Posterior cingulate gyrus (tissue), 11 donors: Measurements from ENCODE around the gene TMEM11.

Experiments used
- DNase-seq, 10 donors: peaks; one replicate each; pipeline versions ENCODE4 v3.0.0 to v3.0.0-alpha.2; 2020 to 2021; ENCODE audit warnings: mixed read lengths in 3 of 10
- intact Hi-C: fragments of 100-400 bp; cut with DNase I; formaldehyde crosslinking; loops from one replicate; pipeline ENCODE4 v1.15.1; 2023

Gene TMEM11

GRCh38 chr17:21214777-21215541 lies 998 bp upstream of the TMEM11 start:
- intact Hi-C loops, result loop anchor here (1.0 to 10.0 kb wide), 3 partner anchors 38 to 170 kb away; partner anchors contain the start of genes DHRS7B, NATD1 and USP22
- peak in 4 of 10 donors; percentile 14 to 78 (median 49) for DNase-seq

GRCh38 chr17:21213638-21214014 lies 335 bp downstream of the TMEM11 start:
- intact Hi-C loops, result loop anchor here (1.0 to 10.0 kb wide), 3 partner anchors 40 to 169 kb away; partner anchors contain the start of genes DHRS7B, NATD1 and USP22
- peak in 3 of 10 donors; percentile 29 to 87 (median 86) for DNase-seq

GRCh38 chr17:21212826-21213637 lies 929 bp downstream of the TMEM11 start:
- intact Hi-C loops, result loop anchor here (5.0 to 10.0 kb wide), 2 partner anchors 86 to 168 kb away; partner anchors contain the start of genes DHRS7B and USP22
- peak in 1 of 10 donors; percentile 2 for DNase-seq

GRCh38 chr17:21211825-21212479 lies 2.0 kb downstream of the TMEM11 start:
- intact Hi-C loops, result loop anchor here (5.0 to 10.0 kb wide), 2 partner anchors 85 to 167 kb away; partner anchors contain the start of genes DHRS7B and USP22
- DNase-seq, result peak in 1 of 10 donors; percentile 43

DNA sequence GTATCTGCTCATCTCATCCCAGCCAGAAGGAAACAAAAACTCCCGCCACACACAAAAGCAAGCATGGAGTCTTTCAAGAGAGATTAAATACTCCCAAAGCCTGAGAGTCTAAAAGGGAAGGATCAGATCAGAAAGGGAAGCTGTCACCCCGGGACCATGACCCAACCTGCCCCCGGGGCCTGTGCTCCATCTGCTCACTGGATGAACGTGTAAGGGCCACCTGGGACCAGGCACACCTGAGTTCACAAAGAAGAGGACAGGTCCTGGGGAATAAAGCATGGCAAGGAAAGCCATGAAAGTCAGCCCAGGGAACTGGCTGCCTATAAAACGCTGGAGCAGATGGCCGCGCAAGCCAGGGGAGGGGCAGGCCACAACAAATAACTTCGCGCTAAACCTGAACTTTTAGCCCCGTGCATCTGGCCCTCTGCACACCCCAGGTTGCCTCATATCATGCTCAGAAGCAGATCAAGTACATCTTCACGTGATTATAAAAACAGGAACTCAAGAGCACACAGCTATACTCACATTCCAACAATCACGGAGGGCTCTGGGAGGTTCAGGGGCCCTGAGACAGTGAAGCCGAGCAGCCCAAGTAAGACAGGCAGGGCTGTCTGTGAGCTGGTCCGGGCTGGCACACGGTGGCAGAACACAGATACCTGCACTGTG lies 3.4 kb downstream of the TMEM11 start:
- DNase-seq, result peak in 3 of 10 donors; percentile 28 to 44 (median 39)
- intact Hi-C loops, result loop anchor here (5.0 to 10.0 kb wide), 2 partner anchors 83 to 166 kb away; partner anchors contain the start of genes DHRS7B and USP22

DNA sequence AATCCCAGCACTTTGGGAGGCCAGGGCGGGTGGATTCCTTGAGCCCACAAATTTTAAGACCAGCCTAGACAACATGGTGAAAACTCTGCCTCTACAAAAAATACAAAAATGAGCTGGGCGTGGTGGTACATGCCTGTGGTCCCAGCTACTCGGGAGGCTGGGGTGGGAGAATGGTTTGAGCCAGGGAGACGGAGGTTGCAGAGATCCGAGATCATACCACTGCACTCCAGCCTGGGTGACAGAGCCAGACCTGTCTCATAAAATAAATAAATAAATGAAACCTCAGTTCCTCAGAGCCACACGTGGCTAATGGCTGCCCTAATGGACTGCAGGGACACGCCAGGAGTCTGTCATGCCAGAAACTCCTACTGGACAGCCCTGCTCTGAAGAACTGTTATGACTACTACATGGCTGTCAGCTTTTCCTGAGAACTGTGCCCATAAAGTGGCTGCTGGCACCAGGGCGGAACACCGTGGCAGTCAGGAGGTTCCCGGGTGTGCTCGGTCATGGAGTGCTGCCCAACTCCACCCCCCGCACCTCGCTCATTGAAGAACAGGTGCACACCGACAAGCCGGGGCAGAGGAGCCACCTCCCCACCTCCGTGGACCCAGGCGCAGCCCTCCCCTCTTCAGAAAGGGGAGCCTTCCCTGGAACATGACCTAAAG lies 4.3 kb downstream of the TMEM11 start:
- peak in 2 of 10 donors; percentile 32 to 66 for DNase-seq
- intact Hi-C loops, result loop anchor here (5.0 to 10.0 kb wide), 2 partner anchors 82 to 165 kb away; partner anchors contain the start of genes DHRS7B and USP22

- intact Hi-C loops, result no loop called here
- peak in 1 of 10 donors; percentile 23 for DNase-seq
Measured at GRCh38 chr17:21208352-21208751, 5.6 kb downstream of the TMEM11 start.

- DNase-seq, result no peak
- intact Hi-C loops, result no loop called here
Measured at GRCh38 chr17:21204935-21205334, 9.0 kb downstream of the TMEM11 start.

DNA sequence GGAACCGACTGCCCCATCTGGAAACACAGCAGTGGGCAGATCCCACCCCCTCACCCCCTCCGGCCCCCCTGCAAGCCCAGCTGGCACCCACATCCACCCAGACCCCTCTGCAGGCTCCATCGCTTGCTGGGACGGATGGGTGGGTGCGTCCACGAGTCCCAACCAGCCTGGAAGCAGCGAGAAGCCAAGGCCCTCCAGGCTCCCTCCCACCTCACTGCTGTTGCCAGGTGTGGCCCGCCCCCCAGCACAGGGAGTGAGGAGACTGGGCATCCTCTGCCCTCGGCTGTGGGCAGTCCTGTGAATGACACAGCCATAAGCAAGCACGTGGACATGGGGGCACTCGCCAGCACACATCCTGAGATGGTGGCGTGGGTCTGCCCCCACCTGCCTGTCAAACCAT lies 11.4 kb downstream of the TMEM11 start:
- intact Hi-C loops, result no loop called here
- no peak for DNase-seq

DNA sequence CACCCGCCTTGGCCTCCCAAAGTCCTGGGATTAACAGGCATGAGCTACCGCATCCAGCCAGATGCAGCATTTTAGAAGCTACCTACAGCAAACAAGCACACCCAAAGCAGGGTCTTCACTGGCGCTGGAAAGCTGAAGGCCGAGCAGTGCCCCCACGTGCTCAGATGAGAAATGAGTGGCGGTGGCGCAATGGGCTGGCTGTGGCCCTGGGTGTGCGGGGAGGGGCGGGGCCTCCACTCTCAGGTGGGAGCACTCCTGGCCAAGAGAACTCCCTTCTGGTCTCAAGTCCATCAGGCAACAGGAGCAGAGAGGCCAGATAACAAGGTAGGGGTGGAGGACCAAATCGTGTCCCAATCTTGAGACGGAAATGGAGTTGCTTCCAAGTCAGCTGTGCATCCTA lies 12.1 kb downstream of the TMEM11 start:
- DNase-seq, result no peak
- intact Hi-C loops, result no loop called here

GRCh38 chr17:21201298-21201595 lies 12.7 kb downstream of the TMEM11 start:
- intact Hi-C loops, result no loop called here
- no peak for DNase-seq

- intact Hi-C loops, result no loop called here
- DNase-seq, result no peak
Measured at GRCh38 chr17:21200590-21201297, 13.2 kb downstream of the TMEM11 start.

DNA sequence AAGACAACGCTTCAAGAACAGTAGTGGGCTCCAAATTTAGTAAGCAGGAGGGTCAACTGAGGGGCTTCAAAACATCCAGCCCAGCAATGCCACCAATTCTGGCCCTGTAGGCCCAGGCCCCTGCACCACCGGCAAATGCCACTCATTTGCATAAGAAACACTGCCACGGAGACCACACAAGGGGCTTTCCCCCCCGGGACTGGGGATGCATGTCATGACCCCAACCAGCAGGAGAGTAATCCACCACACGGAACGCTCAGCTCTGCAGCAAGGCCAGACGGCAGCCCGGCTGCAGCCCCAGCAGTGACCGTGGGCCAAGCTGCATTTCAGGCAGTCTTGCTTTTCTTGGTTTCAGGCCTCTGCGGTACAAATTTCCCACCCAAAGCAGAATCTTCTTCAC lies 14.1 kb downstream of the TMEM11 start:
- DNase-seq, result no peak
- intact Hi-C loops, result no loop called here

- intact Hi-C loops, result no loop called here
- no peak for DNase-seq
Measured at GRCh38 chr17:21199311-21199710, 14.7 kb downstream of the TMEM11 start.

DNA sequence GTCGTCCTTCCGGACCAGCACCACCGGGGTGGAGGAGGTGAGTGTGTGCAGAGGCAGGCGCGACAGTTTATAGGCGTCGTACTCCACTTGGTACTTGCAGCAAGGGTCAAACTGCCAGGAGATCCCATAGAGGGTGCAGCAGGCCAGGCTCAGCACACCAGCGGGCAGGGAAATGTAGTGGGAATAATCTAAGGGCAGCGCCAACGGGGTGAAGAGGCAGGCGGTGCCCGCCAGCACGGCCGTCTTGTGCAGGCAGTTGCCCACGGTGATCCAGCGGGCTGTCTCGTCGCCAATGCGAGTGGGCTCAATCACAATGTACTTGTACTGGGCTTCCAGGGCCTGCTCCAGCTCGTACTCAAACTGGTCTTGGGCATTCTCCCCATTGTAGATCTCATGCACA lies 15.6 kb downstream of the TMEM11 start:
- DNase-seq, result no peak
- intact Hi-C loops, result no loop called here

- intact Hi-C loops, result no loop called here
- DNase-seq, result no peak
Measured at GRCh38 chr17:21196126-21196525, 17.8 kb downstream of the TMEM11 start.

DNA sequence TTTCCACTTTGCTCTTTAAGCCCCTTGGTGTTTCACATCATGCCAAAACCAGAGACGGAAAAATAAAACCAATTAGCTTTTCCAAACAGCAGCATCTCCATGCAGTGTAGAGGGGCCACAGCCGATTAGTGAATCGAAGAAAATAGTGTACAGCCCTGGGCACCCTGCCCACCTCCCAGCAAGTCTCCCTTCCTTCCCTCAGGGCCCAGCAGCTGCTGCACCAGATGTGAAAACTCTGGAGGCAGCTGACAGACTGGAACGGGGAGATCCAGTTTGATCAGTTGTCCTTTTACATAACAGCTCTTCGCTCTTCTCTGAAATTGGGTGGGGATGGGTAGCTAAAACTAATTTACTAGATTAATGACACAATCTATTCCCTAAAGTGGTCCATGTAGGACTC lies 19.3 kb downstream of the TMEM11 start:
- DNase-seq, result peak in 2 of 10 donors; percentile 24 to 35
- intact Hi-C loops, result no loop called here

DNA sequence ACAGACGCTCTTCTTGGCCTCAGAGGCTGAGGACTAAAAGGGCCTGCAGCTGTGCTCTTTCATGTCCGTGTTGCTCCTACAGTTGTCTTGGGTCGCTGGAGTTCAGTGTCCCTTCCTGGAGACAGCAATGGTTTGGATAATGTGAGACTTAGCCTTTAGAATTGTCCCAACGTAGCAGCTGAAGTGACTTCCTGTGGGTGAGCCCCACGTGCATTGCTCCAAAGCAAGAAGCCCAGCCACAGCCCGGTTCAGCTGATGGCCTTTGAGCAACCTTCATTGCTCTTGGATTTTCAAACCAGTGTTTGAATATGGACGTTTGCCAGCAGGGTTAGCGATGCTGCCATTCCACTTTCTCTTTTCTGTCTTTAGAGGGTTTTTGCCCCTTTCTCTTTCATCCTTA lies 19.7 kb downstream of the TMEM11 start:
- DNase-seq, result no peak
- intact Hi-C loops, result no loop called here

DNA sequence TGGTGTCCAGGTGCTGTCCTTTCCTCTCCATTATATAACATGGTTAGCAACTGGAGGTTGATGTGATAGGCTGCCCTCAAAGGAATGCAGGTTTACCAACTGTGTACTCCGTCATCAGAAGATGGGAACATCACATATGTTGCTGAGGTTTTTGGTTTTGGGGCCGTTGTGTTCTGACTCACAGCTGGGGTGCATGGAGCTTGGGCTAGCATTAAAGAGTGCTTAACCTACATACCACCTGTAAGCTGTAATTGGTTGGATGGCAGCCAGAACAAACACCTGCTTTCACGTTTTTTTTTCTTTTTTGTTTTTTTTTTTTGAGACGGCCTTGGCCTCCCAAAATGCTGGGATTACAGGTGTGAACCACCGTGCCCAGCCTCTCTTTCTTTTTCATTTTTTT lies 20.9 kb downstream of the TMEM11 start:
- intact Hi-C loops, result no loop called here
- DNase-seq, result no peak
